ENCODE results near the gene PMS1. TPM values are rescaled to one million over a fixed set of nuclear protein-coding genes. Genes with fewer than 3 reads are reported as not detected.
"Not testable (repeated sequence)": the region's sequence is repeated elsewhere in the genome, so short reads cannot be mapped to it uniquely, and the experiment has no call there.

PMS1 gene
- 38.3 and 50.9 TPM in 2 replicates for total RNA-seq (2022)
- Bru-seq, nascent RNA: percentile 87 among the genes with signal in this experiment
- BruChase-seq, experiment 1, labeled RNA remaining after a 6-hour chase: percentile 81 among the genes with signal in this experiment
- BruChase-seq, experiment 2, labeled RNA remaining after a 2-hour chase: percentile 89 among the genes with signal in this experiment
- long read RNA-seq, transcript PMS1-202 (5 exons, 948 nt): minor isoform, 6 of 59 reads
- long read RNA-seq, transcript PMS1-213 (13 exons, 3,225 nt): major isoform, 18 of 59 reads
- long read RNA-seq, partial matches to known transcripts: 7 of 59 reads
- long read RNA-seq, other reads (novel, unspliced or antisense): 22 of 59 reads

DNA sequence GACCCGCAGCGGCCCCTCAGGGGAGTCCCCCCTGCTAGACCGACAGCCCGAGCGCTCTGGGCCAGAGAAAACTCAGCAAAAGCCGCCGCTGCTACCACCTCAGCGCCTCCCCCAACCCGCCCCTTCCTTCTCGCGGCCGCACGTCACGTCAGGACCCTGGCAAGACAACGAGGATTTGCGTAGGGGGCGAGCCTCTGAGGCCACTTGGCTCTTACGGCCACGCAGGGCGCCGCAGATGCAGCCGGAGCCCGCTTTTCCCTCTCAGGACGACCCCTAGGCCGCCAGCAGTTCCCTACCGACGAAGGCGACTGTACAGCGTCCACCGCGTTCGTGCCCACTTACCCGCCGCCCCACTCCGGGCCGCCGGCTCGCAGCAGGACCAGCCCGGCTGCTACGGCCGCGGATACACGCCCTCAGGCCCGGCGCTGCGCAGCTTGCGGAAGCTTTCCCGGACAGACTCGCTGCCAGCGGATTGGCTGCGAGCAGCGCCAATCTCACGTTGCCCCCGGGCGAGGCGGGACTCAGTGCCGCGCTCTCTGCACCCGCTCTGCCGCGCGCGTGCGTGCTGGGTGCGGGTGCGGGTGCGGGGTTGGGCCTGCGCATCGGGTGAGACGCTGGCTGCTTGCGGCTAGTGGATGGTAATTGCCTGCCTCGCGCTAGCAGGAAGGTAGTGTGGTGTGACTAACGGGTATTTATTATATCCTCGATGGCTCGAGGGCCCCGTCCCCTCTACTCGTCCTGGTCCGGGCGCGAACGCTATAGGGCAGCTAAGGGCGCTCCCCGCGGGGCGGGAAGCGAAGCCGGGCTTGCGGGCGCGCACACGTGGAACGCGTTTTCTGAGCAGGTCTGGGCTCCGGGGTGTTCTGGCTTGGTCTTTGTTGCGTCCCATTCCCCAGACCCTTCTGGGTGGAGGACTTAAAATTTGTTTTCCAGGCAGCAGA is at the start of gene PMS1, which contains the start of gene ORMDL1:
Gene PMS1 (plus strand): TSS at position 524 of the 941 bp plus-strand sequence. CDS start 7,360 bp downstream, outside the sequence.
Gene ORMDL1 (minus strand): TSS at position 413 of the 941 bp plus-strand sequence. CDS start 1,744 bp downstream, outside the sequence.
- H3K36me3 Mint-ChIP-seq (ENCODE audit: insufficient read depth, unreplicated experiment): peaks cover 54% of the 10 kb centered on the region
- TF ChIP-seq, protein P1, sequence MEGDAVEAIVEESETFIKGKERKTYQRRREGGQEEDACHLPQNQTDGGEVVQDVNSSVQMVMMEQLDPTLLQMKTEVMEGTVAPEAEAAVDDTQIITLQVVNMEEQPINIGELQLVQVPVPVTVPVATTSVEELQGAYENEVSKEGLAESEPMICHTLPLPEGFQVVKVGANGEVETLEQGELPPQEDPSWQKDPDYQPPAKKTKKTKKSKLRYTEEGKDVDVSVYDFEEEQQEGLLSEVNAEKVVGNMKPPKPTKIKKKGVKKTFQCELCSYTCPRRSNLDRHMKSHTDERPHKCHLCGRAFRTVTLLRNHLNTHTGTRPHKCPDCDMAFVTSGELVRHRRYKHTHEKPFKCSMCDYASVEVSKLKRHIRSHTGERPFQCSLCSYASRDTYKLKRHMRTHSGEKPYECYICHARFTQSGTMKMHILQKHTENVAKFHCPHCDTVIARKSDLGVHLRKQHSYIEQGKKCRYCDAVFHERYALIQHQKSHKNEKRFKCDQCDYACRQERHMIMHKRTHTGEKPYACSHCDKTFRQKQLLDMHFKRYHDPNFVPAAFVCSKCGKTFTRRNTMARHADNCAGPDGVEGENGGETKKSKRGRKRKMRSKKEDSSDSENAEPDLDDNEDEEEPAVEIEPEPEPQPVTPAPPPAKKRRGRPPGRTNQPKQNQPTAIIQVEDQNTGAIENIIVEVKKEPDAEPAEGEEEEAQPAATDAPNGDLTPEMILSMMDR (IDR thresholded peaks at IDR 0.05; ENCODE audit: unreplicated experiment): no peak
- no peaks in the 10 kb centered on the region for H3K9me3 Mint-ChIP-seq (ENCODE audit: unreplicated experiment)
- H3K27me3 Mint-ChIP-seq (ENCODE audit: insufficient read depth, unreplicated experiment): no peaks in the 10 kb centered on the region
- peak; percentile 94 for DNase-seq (ENCODE audit: unreplicated experiment)
- CTCF ChIA-PET: interaction anchor here (0.8 to 2.1 kb wide), 4 partner anchors 11 to 32 kb away, joined by 3 to 6 read pairs (median 4); partner anchors contain the start of gene OSGEPL1
- POLR2A ChIA-PET: interaction anchor here (0.6 to 8.2 kb wide), 14 partner anchors 10 to 1485 kb away, joined by 3 to 86 read pairs (median 4); partner anchors contain the start of genes ASNSD1 and OSGEPL1
- H3K27ac Mint-ChIP-seq (ENCODE audit: low read depth, unreplicated experiment): peak within 1 kb of the TSS; percentile 73
- peak within 1 kb of the TSS; percentile 90 for H3K4me3 Mint-ChIP-seq (ENCODE audit: unreplicated experiment)
- peaks cover 41% of the 10 kb centered on the region for H3K4me1 Mint-ChIP-seq (ENCODE audit: insufficient read depth, unreplicated experiment)
- BruUV-seq (replicated peaks): TSS peak; percentile 68
- intact Hi-C loops (cut with micrococcal nuclease): loop anchor here (5.0 kb wide), 1 partner anchor 122 kb away; the partner anchor contains the start of gene ASNSD1

GRCh38 chr2:189751080-189751658 is 33.1 kb upstream of the PMS1 start:
- CTCF ChIA-PET: interaction anchor here (0.6 to 4.0 kb wide), 15 partner anchors 9 to 1380 kb away, joined by 3 to 31 read pairs (median 3); partner anchors contain the start of genes ASNSD1 and OSGEPL1
- H3K27ac Mint-ChIP-seq (ENCODE audit: low read depth, unreplicated experiment): no peak overlapping the region
- TF ChIP-seq, protein P1 (IDR thresholded peaks at IDR 0.05; ENCODE audit: unreplicated experiment): peak; percentile 61
- POLR2A ChIA-PET: interaction anchor here (0.6 to 3.2 kb wide), 2 partner anchors 12 to 321 kb away, joined by 3 to 13 read pairs; partner anchors contain the start of gene OSGEPL1
- no peaks in the 10 kb centered on the region for H3K4me1 Mint-ChIP-seq (ENCODE audit: insufficient read depth, unreplicated experiment)
- BruUV-seq (replicated peaks): no TSS peak
- intact Hi-C loops (cut with micrococcal nuclease): loop anchor here (1.0 kb wide), 1 partner anchor 319 kb away; no protein-coding TSS in a partner anchor
- H3K4me3 Mint-ChIP-seq (ENCODE audit: unreplicated experiment): no peak overlapping the region
- no peaks in the 10 kb centered on the region for H3K9me3 Mint-ChIP-seq (ENCODE audit: unreplicated experiment)
- peaks cover 31% of the 10 kb centered on the region for H3K36me3 Mint-ChIP-seq (ENCODE audit: insufficient read depth, unreplicated experiment)
- no peaks in the 10 kb centered on the region for H3K27me3 Mint-ChIP-seq (ENCODE audit: insufficient read depth, unreplicated experiment)
- peak; percentile 52 for DNase-seq (ENCODE audit: unreplicated experiment)

GRCh38 chr2:189756311-189756952 is 27.8 kb upstream of the PMS1 start:
- ChIA-PET CTCF (interaction anchor here (1.2 to 1.9 kb wide), 2 partner anchors 96 to 97 kb away, joined by 3 to 5 read pairs; no protein-coding TSS in a partner anchor), POLR2A (interaction anchor here (0.6 to 1.2 kb wide), 2 partner anchors 14 to 81 kb away, joined by 3 to 4 read pairs; no protein-coding TSS in a partner anchor)
- Mint-ChIP-seq H3K4me3 (ENCODE audit: unreplicated experiment) (no peak overlapping the region), H3K4me1 (ENCODE audit: insufficient read depth, unreplicated experiment) (no peaks in the 10 kb centered on the region), H3K9me3 (ENCODE audit: unreplicated experiment) (no peaks in the 10 kb centered on the region), H3K27ac (ENCODE audit: low read depth, unreplicated experiment) (no peak overlapping the region), H3K36me3 (ENCODE audit: insufficient read depth, unreplicated experiment) (peaks cover 5% of the 10 kb centered on the region), H3K27me3 (ENCODE audit: insufficient read depth, unreplicated experiment) (no peaks in the 10 kb centered on the region)
- DNase-seq (ENCODE audit: unreplicated experiment): no peak
- intact Hi-C loops (cut with micrococcal nuclease): no loop called here
- no TSS peak for BruUV-seq (replicated peaks)
- TF ChIP-seq, protein P1 (IDR thresholded peaks at IDR 0.05; ENCODE audit: unreplicated experiment): no peak

DNA sequence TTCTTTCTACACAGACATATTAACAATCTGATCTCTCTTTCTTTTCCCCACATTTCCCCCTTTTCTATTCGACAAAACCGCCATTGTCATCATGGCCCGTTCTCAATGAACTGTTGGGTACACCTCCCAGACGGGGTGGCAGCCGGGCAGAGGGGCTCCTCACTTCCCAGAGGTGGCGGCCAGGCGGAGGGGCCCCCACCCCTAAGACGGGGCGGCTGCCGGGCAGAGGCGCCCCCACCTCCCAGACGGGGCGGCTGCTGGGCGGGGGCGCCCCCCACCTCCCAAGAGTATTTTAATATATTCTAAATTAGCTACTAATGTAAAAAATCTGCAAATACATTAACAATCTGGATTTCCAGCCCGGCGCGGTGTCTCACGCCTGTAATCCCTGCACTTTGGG is 24.1 kb upstream of the PMS1 start:
- POLR2A ChIA-PET: interaction anchor here (1.1 to 1.8 kb wide), 2 partner anchors 8 to 99 kb away, joined by 3 to 6 read pairs; partner anchors contain the start of gene ASNSD1
- H3K4me1 Mint-ChIP-seq (ENCODE audit: insufficient read depth, unreplicated experiment); BruUV-seq (replicated peaks); intact Hi-C loops (cut with micrococcal nuclease); H3K9me3 Mint-ChIP-seq (ENCODE audit: unreplicated experiment); H3K36me3 Mint-ChIP-seq (ENCODE audit: insufficient read depth, unreplicated experiment); H3K27ac Mint-ChIP-seq (ENCODE audit: low read depth, unreplicated experiment); H3K4me3 Mint-ChIP-seq (ENCODE audit: unreplicated experiment); DNase-seq (ENCODE audit: unreplicated experiment); H3K27me3 Mint-ChIP-seq (ENCODE audit: insufficient read depth, unreplicated experiment): not testable (repeated sequence)
- CTCF ChIA-PET: interaction anchor here (0.7 to 4.7 kb wide), 4 partner anchors 8 to 222 kb away, joined by 3 to 31 read pairs (median 3); no protein-coding TSS in a partner anchor
